ENCODE results near the gene PI3. TPM values are rescaled to one million over a fixed set of nuclear protein-coding genes. Genes with fewer than 3 reads are reported as not detected.
"Not testable (repeated sequence)": the region's sequence is repeated elsewhere in the genome, so short reads cannot be mapped to it uniquely, and the experiment has no call there.

The PI3 gene
- total RNA-seq (2014; rRNA removed; shearing (Covaris generic)) = not detected in 2 replicates

GRCh38 chr20:45174434-45175364, at the start of gene PI3:
Gene PI3 (plus strand): TSS chr20:45174902. CDS start chr20:45174923, 21 bp downstream.
- DNase-seq (ENCODE audit: low read depth) = peak; percentile 16

GRCh38 chr20:45128099-45128498, 46.6 kb upstream of the PI3 start:
- DNase-seq (ENCODE audit: low read depth) = no peak

GRCh38 chr20:45136911-45137310, 37.8 kb upstream of the PI3 start:
- DNase-seq (ENCODE audit: low read depth) = no peak

GRCh38 chr20:45138561-45139300, 36.0 kb upstream of the PI3 start:
- DNase-seq (ENCODE audit: low read depth) = peak; percentile 24

- not testable (repeated sequence) for DNase-seq (ENCODE audit: low read depth)
These were observed 34.8 kb upstream of the PI3 start for GRCh38 chr20:45139733-45140375.

- DNase-seq (ENCODE audit: low read depth) = no peak
These were observed 33.9 kb upstream of the PI3 start for GRCh38 chr20:45140836-45141235.

- no peak for DNase-seq (ENCODE audit: low read depth)
These were observed 25.6 kb upstream of the PI3 start for GRCh38 chr20:45149062-45149461.

- no peak for DNase-seq (ENCODE audit: low read depth)
These were observed 22.3 kb upstream of the PI3 start for GRCh38 chr20:45152405-45152804.

- no peak for DNase-seq (ENCODE audit: low read depth)
These were observed 21.6 kb upstream of the PI3 start for GRCh38 chr20:45153147-45153546.

- DNase-seq (ENCODE audit: low read depth) = no peak
These were observed 20.9 kb upstream of the PI3 start for GRCh38 chr20:45153752-45154151.

- peak; percentile 24 for DNase-seq (ENCODE audit: low read depth)
These were observed 20.5 kb upstream of the PI3 start for GRCh38 chr20:45154183-45154582.

- not testable (repeated sequence) for DNase-seq (ENCODE audit: low read depth)
These were observed 19.9 kb upstream of the PI3 start for GRCh38 chr20:45154794-45155193.

GRCh38 chr20:45156713-45157112, 18.0 kb upstream of the PI3 start:
- DNase-seq (ENCODE audit: low read depth) = no peak

GRCh38 chr20:45157962-45158361, 16.7 kb upstream of the PI3 start:
- DNase-seq (ENCODE audit: low read depth) = peak; percentile 84

- no peak for DNase-seq (ENCODE audit: low read depth)
These were observed 11.5 kb upstream of the PI3 start for GRCh38 chr20:45163083-45163803.

- no peak for DNase-seq (ENCODE audit: low read depth)
These were observed 9.8 kb upstream of the PI3 start for GRCh38 chr20:45164906-45165305.

GRCh38 chr20:45173522-45173921, 1.2 kb upstream of the PI3 start:
- DNase-seq (ENCODE audit: low read depth) = no peak

- DNase-seq (ENCODE audit: low read depth) = no peak
These were observed 2.0 kb downstream of the PI3 start for GRCh38 chr20:45176526-45177267.

GRCh38 chr20:45179166-45179565, 4.5 kb downstream of the PI3 start:
- DNase-seq (ENCODE audit: low read depth) = no peak

- peak; percentile 16 for DNase-seq (ENCODE audit: low read depth)
These were observed 6.9 kb downstream of the PI3 start for GRCh38 chr20:45181639-45182038.

GRCh38 chr20:45183084-45183483, 8.4 kb downstream of the PI3 start:
- no peak for DNase-seq (ENCODE audit: low read depth)

Measured in M059J (cell line).